Measurements from ENCODE around the gene POLN.

The POLN gene

GRCh38 chr4:2268357-2269205, 26.7 kb upstream of the POLN start:
- H3K9ac ChIP-seq (ENCODE audit: low read depth, low read length), result no peak overlapping the region

GRCh38 chr4:2267841-2268240, 25.9 kb upstream of the POLN start:
- H3K4me3 ChIP-seq (ENCODE audit: low read depth, low read length), result no peak overlapping the region
- H3K9me3 ChIP-seq (ENCODE audit: control insufficient read depth, insufficient read depth, low read length), result no peaks in the 10 kb centered on the region
- H3K4me1 ChIP-seq (ENCODE audit: control insufficient read depth, insufficient read depth, low read length), result peaks cover 7% of the 10 kb centered on the region; the same call in 1 of the 2 replicates
- no peak overlapping the region for H3K9ac ChIP-seq (ENCODE audit: low read depth, low read length)
- no peaks in the 10 kb centered on the region for H3K36me3 ChIP-seq (ENCODE audit: control insufficient read depth, insufficient read depth, low read length)
- no peak overlapping the region for H3K27ac ChIP-seq (ENCODE audit: low read depth, low read length)
- H3K27me3 ChIP-seq (ENCODE audit: control insufficient read depth, insufficient read depth, low read length), result no peaks in the 10 kb centered on the region

More at GRCh38 chr4:2268357-2269205, 26.7 kb upstream of the POLN start:
- Histone ChIP-seq H3K27ac (ENCODE audit: low read depth, low read length) (no peak overlapping the region), H3K4me1 (ENCODE audit: control insufficient read depth, insufficient read depth, low read length) (peaks cover 7% of the 10 kb centered on the region; the same call in 1 of the 2 replicates), H3K27me3 (ENCODE audit: control insufficient read depth, insufficient read depth, low read length) (no peaks in the 10 kb centered on the region), H3K4me3 (ENCODE audit: low read depth, low read length) (no peak overlapping the region), H3K9me3 (ENCODE audit: control insufficient read depth, insufficient read depth, low read length) (no peaks in the 10 kb centered on the region), H3K36me3 (ENCODE audit: control insufficient read depth, insufficient read depth, low read length) (no peaks in the 10 kb centered on the region)

GRCh38 chr4:2267320-2267811, 25.4 kb upstream of the POLN start:
- Histone ChIP-seq H3K4me1 (ENCODE audit: control insufficient read depth, insufficient read depth, low read length) (peaks cover 7% of the 10 kb centered on the region; the same call in 1 of the 2 replicates), H3K9ac (ENCODE audit: low read depth, low read length) (no peak overlapping the region), H3K27me3 (ENCODE audit: control insufficient read depth, insufficient read depth, low read length) (no peaks in the 10 kb centered on the region), H3K27ac (ENCODE audit: low read depth, low read length) (no peak overlapping the region), H3K4me3 (ENCODE audit: low read depth, low read length) (no peak overlapping the region), H3K36me3 (ENCODE audit: control insufficient read depth, insufficient read depth, low read length) (no peaks in the 10 kb centered on the region), H3K9me3 (ENCODE audit: control insufficient read depth, insufficient read depth, low read length) (no peaks in the 10 kb centered on the region)

GRCh38 chr4:2266821-2267220, 24.9 kb upstream of the POLN start:
- Histone ChIP-seq H3K27ac (ENCODE audit: low read depth, low read length) (no peak overlapping the region), H3K4me1 (ENCODE audit: control insufficient read depth, insufficient read depth, low read length) (peaks cover 7% of the 10 kb centered on the region; the same call in 1 of the 2 replicates), H3K4me3 (ENCODE audit: low read depth, low read length) (no peak overlapping the region), H3K36me3 (ENCODE audit: control insufficient read depth, insufficient read depth, low read length) (no peaks in the 10 kb centered on the region), H3K9me3 (ENCODE audit: control insufficient read depth, insufficient read depth, low read length) (no peaks in the 10 kb centered on the region), H3K9ac (ENCODE audit: low read depth, low read length) (no peak overlapping the region), H3K27me3 (ENCODE audit: control insufficient read depth, insufficient read depth, low read length) (no peaks in the 10 kb centered on the region)

GRCh38 chr4:2266181-2266580, 24.3 kb upstream of the POLN start:
- Histone ChIP-seq H3K4me3 (ENCODE audit: low read depth, low read length) (no peak overlapping the region), H3K9ac (ENCODE audit: low read depth, low read length) (no peak overlapping the region), H3K36me3 (ENCODE audit: control insufficient read depth, insufficient read depth, low read length) (no peaks in the 10 kb centered on the region), H3K9me3 (ENCODE audit: control insufficient read depth, insufficient read depth, low read length) (no peaks in the 10 kb centered on the region), H3K27me3 (ENCODE audit: control insufficient read depth, insufficient read depth, low read length) (no peaks in the 10 kb centered on the region), H3K27ac (ENCODE audit: low read depth, low read length) (no peak overlapping the region), H3K4me1 (ENCODE audit: control insufficient read depth, insufficient read depth, low read length) (peaks cover 7% of the 10 kb centered on the region; the same call in 1 of the 2 replicates)

GRCh38 chr4:2265113-2266110, 23.5 kb upstream of the POLN start:
- peaks cover 11% of the 10 kb centered on the region for H3K4me1 ChIP-seq (ENCODE audit: control insufficient read depth, insufficient read depth, low read length)
- H3K9ac ChIP-seq (ENCODE audit: low read depth, low read length), result no peak overlapping the region
- H3K9me3 ChIP-seq (ENCODE audit: control insufficient read depth, insufficient read depth, low read length), result no peaks in the 10 kb centered on the region
- no peaks in the 10 kb centered on the region for H3K36me3 ChIP-seq (ENCODE audit: control insufficient read depth, insufficient read depth, low read length)
- no peaks in the 10 kb centered on the region for H3K27me3 ChIP-seq (ENCODE audit: control insufficient read depth, insufficient read depth, low read length)
- H3K27ac ChIP-seq (ENCODE audit: low read depth, low read length), result no peak overlapping the region
- H3K4me3 ChIP-seq (ENCODE audit: low read depth, low read length), result no peak overlapping the region

- no peak overlapping the region for H3K9ac ChIP-seq (ENCODE audit: low read depth, low read length)
- H3K36me3 ChIP-seq (ENCODE audit: control insufficient read depth, insufficient read depth, low read length), result no peaks in the 10 kb centered on the region
- H3K4me1 ChIP-seq (ENCODE audit: control insufficient read depth, insufficient read depth, low read length), result peaks cover 11% of the 10 kb centered on the region
- H3K9me3 ChIP-seq (ENCODE audit: control insufficient read depth, insufficient read depth, low read length), result no peaks in the 10 kb centered on the region
- H3K27me3 ChIP-seq (ENCODE audit: control insufficient read depth, insufficient read depth, low read length), result no peaks in the 10 kb centered on the region
- H3K4me3 ChIP-seq (ENCODE audit: low read depth, low read length), result no peak overlapping the region
- no peak overlapping the region for H3K27ac ChIP-seq (ENCODE audit: low read depth, low read length)
Observed at GRCh38 chr4:2264481-2265041, 22.6 kb upstream of the POLN start.

- Histone ChIP-seq H3K27ac (ENCODE audit: low read depth, low read length) (peak overlapping the region; percentile 61), H3K4me1 (ENCODE audit: control insufficient read depth, insufficient read depth, low read length) (peaks cover 6% of the 10 kb centered on the region), H3K36me3 (ENCODE audit: control insufficient read depth, insufficient read depth, low read length) (no peaks in the 10 kb centered on the region), H3K9ac (ENCODE audit: low read depth, low read length) (no peak overlapping the region), H3K4me3 (ENCODE audit: low read depth, low read length) (no peak overlapping the region), H3K9me3 (ENCODE audit: control insufficient read depth, insufficient read depth, low read length) (no peaks in the 10 kb centered on the region), H3K27me3 (ENCODE audit: control insufficient read depth, insufficient read depth, low read length) (no peaks in the 10 kb centered on the region)
Observed at GRCh38 chr4:2263926-2264321, 22.0 kb upstream of the POLN start.

GRCh38 chr4:2262944-2263250, 21.0 kb upstream of the POLN start:
- Histone ChIP-seq H3K27me3 (ENCODE audit: control insufficient read depth, insufficient read depth, low read length) (no peaks in the 10 kb centered on the region), H3K4me1 (ENCODE audit: control insufficient read depth, insufficient read depth, low read length) (peaks cover 4% of the 10 kb centered on the region; the same call in 1 of the 2 replicates), H3K4me3 (ENCODE audit: low read depth, low read length) (peak overlapping the region; percentile 81), H3K9me3 (ENCODE audit: control insufficient read depth, insufficient read depth, low read length) (no peaks in the 10 kb centered on the region), H3K9ac (ENCODE audit: low read depth, low read length) (no peak overlapping the region), H3K27ac (ENCODE audit: low read depth, low read length) (peak overlapping the region; percentile 69), H3K36me3 (ENCODE audit: control insufficient read depth, insufficient read depth, low read length) (no peaks in the 10 kb centered on the region)

GRCh38 chr4:2262145-2262943, 20.4 kb upstream of the POLN start:
- Histone ChIP-seq H3K27me3 (ENCODE audit: control insufficient read depth, insufficient read depth, low read length) (no peaks in the 10 kb centered on the region), H3K4me3 (ENCODE audit: low read depth, low read length) (peak overlapping the region; percentile 81), H3K9me3 (ENCODE audit: control insufficient read depth, insufficient read depth, low read length) (no peaks in the 10 kb centered on the region), H3K9ac (ENCODE audit: low read depth, low read length) (peak overlapping the region; percentile 40; the same call in 1 of the 2 replicates), H3K36me3 (ENCODE audit: control insufficient read depth, insufficient read depth, low read length) (no peaks in the 10 kb centered on the region), H3K27ac (ENCODE audit: low read depth, low read length) (peak overlapping the region; percentile 69), H3K4me1 (ENCODE audit: control insufficient read depth, insufficient read depth, low read length) (peaks cover 4% of the 10 kb centered on the region; the same call in 1 of the 2 replicates)
